GM12878 (cell line): ENCODE data around the gene EEPD1.

Experiments
- CHD2 ChIP-seq: IDR thresholded peaks from 2 replicates; pipeline ENCODE4 v1.6.1; 2011; ENCODE audit warnings: low read depth, low read length, improper control_type of control experiment, borderline replicate concordance
- RCOR1 ChIP-seq: conservative IDR thresholded peaks from 2 replicates; pipeline ENCODE4 v1.6.1; 2012; ENCODE audit warnings: low read depth, low read length, improper control_type of control experiment
- TF ChIP-seq, protein P1 (sequence below): IDR thresholded peaks from 2 replicates; pipeline ENCODE4 v1.6.1; 2012; ENCODE audit warnings: low read depth, low read length, improper control_type of control experiment
- TF ChIP-seq, protein P2 (sequence below), 3 experiments: IDR thresholded peaks in 2 of 3; conservative IDR thresholded peaks in 1 of 3; 2 replicates each; pipeline ENCODE4 v1.5.1; 2011; ENCODE audit warnings: low read depth in 3 of 3, low read length in 3 of 3, mild to moderate bottlenecking in 3 of 3, control low read depth in 2 of 3, moderate library complexity in 2 of 3, inconsistent platforms in 1 of 3, mixed read lengths in 1 of 3; ENCODE audit not compliant: control insufficient read depth in 2 of 3, insufficient read depth in 1 of 3; ENCODE audit errors: extremely low read depth in 1 of 3

DNA sequence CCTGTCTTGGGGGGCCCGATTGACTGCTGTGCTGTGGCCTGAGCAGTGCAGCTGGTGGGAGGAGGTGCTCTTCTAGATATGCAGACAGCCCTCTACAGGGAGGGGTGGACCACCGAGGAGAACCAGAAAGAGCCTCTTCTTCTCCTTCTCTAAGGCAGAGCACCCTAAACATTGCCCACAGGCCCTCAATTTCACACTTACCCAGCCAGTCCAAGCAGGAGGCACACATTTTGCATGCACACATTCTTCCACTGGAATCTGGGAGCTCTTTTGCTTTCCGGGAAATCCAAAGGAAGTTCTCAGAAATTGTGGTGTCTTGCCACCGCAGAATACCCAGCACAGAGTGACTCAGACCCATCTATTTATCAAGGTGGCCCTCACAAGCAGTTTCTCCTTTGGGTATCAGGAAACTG, 45.8 kb downstream of the EEPD1 start:
- no peak for TF ChIP-seq RCOR1
- TF ChIP-seq CHD2 = no peak
- TF ChIP-seq, protein P1, sequence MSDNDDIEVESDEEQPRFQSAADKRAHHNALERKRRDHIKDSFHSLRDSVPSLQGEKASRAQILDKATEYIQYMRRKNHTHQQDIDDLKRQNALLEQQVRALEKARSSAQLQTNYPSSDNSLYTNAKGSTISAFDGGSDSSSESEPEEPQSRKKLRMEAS = no peak
- TF ChIP-seq, protein P2, sequence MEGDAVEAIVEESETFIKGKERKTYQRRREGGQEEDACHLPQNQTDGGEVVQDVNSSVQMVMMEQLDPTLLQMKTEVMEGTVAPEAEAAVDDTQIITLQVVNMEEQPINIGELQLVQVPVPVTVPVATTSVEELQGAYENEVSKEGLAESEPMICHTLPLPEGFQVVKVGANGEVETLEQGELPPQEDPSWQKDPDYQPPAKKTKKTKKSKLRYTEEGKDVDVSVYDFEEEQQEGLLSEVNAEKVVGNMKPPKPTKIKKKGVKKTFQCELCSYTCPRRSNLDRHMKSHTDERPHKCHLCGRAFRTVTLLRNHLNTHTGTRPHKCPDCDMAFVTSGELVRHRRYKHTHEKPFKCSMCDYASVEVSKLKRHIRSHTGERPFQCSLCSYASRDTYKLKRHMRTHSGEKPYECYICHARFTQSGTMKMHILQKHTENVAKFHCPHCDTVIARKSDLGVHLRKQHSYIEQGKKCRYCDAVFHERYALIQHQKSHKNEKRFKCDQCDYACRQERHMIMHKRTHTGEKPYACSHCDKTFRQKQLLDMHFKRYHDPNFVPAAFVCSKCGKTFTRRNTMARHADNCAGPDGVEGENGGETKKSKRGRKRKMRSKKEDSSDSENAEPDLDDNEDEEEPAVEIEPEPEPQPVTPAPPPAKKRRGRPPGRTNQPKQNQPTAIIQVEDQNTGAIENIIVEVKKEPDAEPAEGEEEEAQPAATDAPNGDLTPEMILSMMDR (IDR thresholded peaks at IDR 0.05 in 2 of 3, conservative IDR thresholded peaks at IDR 0.05 in 1 of 3; ENCODE audit: control insufficient read depth in 2 of 3, extremely low read depth in 1 of 3, insufficient read depth in 1 of 3, low read depth in 3 of 3, low read length in 3 of 3) = no peak
